ENCODE data around the gene VEZF1. TPM values are rescaled to one million over a fixed set of nuclear protein-coding genes. Genes with fewer than 3 reads are reported as not detected.

Gene VEZF1
- total RNA-seq, 2 donors from 2014 or later = 50.3 to 59.3 TPM

DNA sequence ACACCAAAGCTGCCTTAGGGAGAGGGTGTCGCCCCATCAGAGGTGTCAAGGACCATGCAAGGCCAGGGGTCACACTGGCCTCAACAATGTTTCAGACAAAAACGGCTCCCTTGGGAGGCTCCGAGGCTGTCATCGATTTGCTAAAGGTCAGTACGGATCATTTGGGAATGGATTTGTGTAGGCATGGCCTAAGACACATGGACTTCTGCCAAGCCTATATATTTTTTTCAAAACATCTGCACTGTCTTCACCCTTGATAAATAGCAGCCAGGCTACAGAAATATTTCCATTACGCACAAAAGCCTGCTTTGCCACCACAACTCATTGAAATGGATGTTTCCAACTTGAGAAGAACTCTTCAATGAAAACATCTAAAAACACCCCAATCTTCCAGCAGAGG lies 43.1 kb downstream of the VEZF1 start:
- Mint-ChIP-seq H3K4me1 (peaks cover 24% of the 10 kb centered on the region), H3K36me3 (ENCODE audit: low read depth) (no peaks in the 10 kb centered on the region), H3K27ac (no peak overlapping the region), H3K9me3 (no peaks in the 10 kb centered on the region), H3K4me3 (no peak overlapping the region), H3K27me3 (ENCODE audit: insufficient read depth) (no peaks in the 10 kb centered on the region)
- Histone ChIP-seq H3K4me1 (ENCODE audit: control insufficient read depth, insufficient read depth, low read length) (peaks cover 13% of the 10 kb centered on the region), H3K9ac (ENCODE audit: extremely low read depth, low read length, poor library complexity, severe bottlenecking) (no peak overlapping the region), H3K27ac (ENCODE audit: low read depth, low read length) (no peak overlapping the region), H3K27me3 (ENCODE audit: control insufficient read depth, insufficient read depth, low read length, poor library complexity, severe bottlenecking) (no peaks in the 10 kb centered on the region), H3K4me3 (ENCODE audit: low read length) (no peak overlapping the region), H3K36me3 (ENCODE audit: control insufficient read depth, insufficient read depth, low read length) (no peaks in the 10 kb centered on the region), H3K9me3 (ENCODE audit: control insufficient read depth, low read length) (no peaks in the 10 kb centered on the region)
- no peak for TF ChIP-seq CTCF (conservative IDR thresholded peaks at IDR 0.05)
- WGBS, 2 experiments (ENCODE audit: insufficient coverage in 1 of 2, insufficient read length in 1 of 2) = 87% methylated on average over 5 to 6 of the region's 6 CpGs
- DNase-seq = no peak

DNA sequence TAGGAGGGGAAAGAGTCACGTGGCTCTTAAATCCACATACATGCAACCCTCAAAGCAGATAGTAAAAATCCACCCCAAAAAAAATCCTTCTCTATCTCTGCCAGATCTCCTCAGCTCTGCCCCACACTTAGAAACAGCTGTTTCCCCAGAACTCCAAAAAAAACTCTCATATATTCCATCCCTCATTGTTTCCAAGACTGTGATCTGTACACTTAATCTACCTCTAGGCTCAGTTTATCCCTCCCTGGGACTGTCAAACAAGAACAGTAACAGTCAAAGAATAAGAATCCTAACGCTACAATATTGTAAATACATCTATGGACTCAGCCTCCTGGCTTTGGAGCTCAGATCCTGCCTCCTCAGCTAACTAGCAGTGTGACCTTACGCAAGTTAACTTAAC lies 44.4 kb downstream of the VEZF1 start:
- Mint-ChIP-seq H3K4me1 (peaks cover 19% of the 10 kb centered on the region), H3K27me3 (ENCODE audit: insufficient read depth) (no peaks in the 10 kb centered on the region)

GRCh38 chr17:57943140-57943539 lies 44.9 kb downstream of the VEZF1 start:
- H3K27me3 ChIP-seq (ENCODE audit: control insufficient read depth, insufficient read depth, low read length, poor library complexity, severe bottlenecking) = no peaks in the 10 kb centered on the region
- Mint-ChIP-seq H3K4me1 (peaks cover 16% of the 10 kb centered on the region), H3K4me3 (no peak overlapping the region), H3K9me3 (no peaks in the 10 kb centered on the region), H3K36me3 (ENCODE audit: low read depth) (no peaks in the 10 kb centered on the region), H3K27ac (no peak overlapping the region), H3K27me3 (ENCODE audit: insufficient read depth) (no peaks in the 10 kb centered on the region)
- TF ChIP-seq CTCF (conservative IDR thresholded peaks at IDR 0.05) = no peak
- WGBS, 2 experiments (ENCODE audit: insufficient coverage in 1 of 2, insufficient read length in 1 of 2) = 92% methylated on average over 6 of the region's 6 CpGs; no CpG with 5 or more reads in 1 of the 2 experiments
- peaks cover 2% of the 10 kb centered on the region for H3K4me1 ChIP-seq (ENCODE audit: control insufficient read depth, insufficient read depth, low read length)
- no peak overlapping the region for H3K4me3 ChIP-seq (ENCODE audit: low read length)
- H3K36me3 ChIP-seq (ENCODE audit: control insufficient read depth, insufficient read depth, low read length) = no peaks in the 10 kb centered on the region
- no peak overlapping the region for H3K27ac ChIP-seq (ENCODE audit: low read depth, low read length)
- H3K9ac ChIP-seq (ENCODE audit: extremely low read depth, low read length, poor library complexity, severe bottlenecking) = no peak overlapping the region
- no peaks in the 10 kb centered on the region for H3K9me3 ChIP-seq (ENCODE audit: control insufficient read depth, low read length)
- DNase-seq = no peak

More for the DNA sequence above, 44.4 kb downstream of the VEZF1 start:
- Histone ChIP-seq H3K27me3 (ENCODE audit: control insufficient read depth, insufficient read depth, low read length, poor library complexity, severe bottlenecking) (no peaks in the 10 kb centered on the region), H3K4me3 (ENCODE audit: low read length) (no peak overlapping the region), H3K27ac (ENCODE audit: low read depth, low read length) (no peak overlapping the region), H3K4me1 (ENCODE audit: control insufficient read depth, insufficient read depth, low read length) (peaks cover 7% of the 10 kb centered on the region), H3K9me3 (ENCODE audit: control insufficient read depth, low read length) (no peaks in the 10 kb centered on the region), H3K36me3 (ENCODE audit: control insufficient read depth, insufficient read depth, low read length) (no peaks in the 10 kb centered on the region), H3K9ac (ENCODE audit: extremely low read depth, low read length, poor library complexity, severe bottlenecking) (no peak overlapping the region)
- H3K4me3 Mint-ChIP-seq = no peak overlapping the region
- no peak for DNase-seq
- no peak overlapping the region for H3K27ac Mint-ChIP-seq
- H3K36me3 Mint-ChIP-seq (ENCODE audit: low read depth) = no peaks in the 10 kb centered on the region
- no peaks in the 10 kb centered on the region for H3K9me3 Mint-ChIP-seq
- WGBS, 2 experiments (ENCODE audit: insufficient coverage in 1 of 2, insufficient read length in 1 of 2) = 89 to 99% methylated on average over 1 to 2 of the region's 3 CpGs
- TF ChIP-seq CTCF (conservative IDR thresholded peaks at IDR 0.05) = no peak

All from endodermal cell (in vitro differentiated cells).